Activated CD8-positive, alpha-beta memory T cell treated with anti-CD3 and anti-CD28 coated beads, Interleukin-2, amount 50 U/mL, for 24 hours (primary cell): ENCODE results near the gene OR10G2.

Experiments
- DNase-seq: peaks from one replicate; pipeline ENCODE4 v3.0.0-alpha.2; 2020; ENCODE audit errors: extremely low read depth

Gene OR10G2

GRCh38 chr14:21589317-21589716 lies 45.4 kb downstream of the OR10G2 start:
- no peak for DNase-seq
